Measurements from ENCODE around the gene WWC2.

DNA sequence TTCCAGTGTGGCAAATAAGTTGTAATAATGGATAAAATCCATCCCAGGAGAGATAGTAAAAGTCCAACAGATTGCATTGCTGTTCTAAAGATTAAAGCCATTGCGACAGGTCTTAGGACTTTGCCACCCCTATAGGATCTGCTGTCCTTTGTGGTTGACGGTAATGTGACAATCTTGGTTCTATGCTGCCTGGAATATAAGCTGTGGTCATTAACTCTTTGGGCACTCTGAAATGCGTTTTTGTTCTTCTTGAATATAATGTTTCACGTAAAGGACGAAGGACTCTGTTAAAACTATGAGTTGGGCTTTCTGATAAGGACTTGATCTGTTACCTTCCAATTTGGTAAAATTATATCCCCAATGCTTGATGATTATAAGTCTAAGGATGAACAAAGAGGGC, 223.3 kb downstream of the WWC2 start, which contains the start of gene CLDN24:
- TF ChIP-seq CTCF (conservative IDR thresholded peaks at IDR 0.05; ENCODE audit: low read length) (no peak), EZH2phosphoT487 (IDR thresholded peaks at IDR 0.05; ENCODE audit: borderline replicate concordance) (no peak)

Measured in Loucy (cell line).